Measurements from ENCODE around the gene PROSER3.

DNA sequence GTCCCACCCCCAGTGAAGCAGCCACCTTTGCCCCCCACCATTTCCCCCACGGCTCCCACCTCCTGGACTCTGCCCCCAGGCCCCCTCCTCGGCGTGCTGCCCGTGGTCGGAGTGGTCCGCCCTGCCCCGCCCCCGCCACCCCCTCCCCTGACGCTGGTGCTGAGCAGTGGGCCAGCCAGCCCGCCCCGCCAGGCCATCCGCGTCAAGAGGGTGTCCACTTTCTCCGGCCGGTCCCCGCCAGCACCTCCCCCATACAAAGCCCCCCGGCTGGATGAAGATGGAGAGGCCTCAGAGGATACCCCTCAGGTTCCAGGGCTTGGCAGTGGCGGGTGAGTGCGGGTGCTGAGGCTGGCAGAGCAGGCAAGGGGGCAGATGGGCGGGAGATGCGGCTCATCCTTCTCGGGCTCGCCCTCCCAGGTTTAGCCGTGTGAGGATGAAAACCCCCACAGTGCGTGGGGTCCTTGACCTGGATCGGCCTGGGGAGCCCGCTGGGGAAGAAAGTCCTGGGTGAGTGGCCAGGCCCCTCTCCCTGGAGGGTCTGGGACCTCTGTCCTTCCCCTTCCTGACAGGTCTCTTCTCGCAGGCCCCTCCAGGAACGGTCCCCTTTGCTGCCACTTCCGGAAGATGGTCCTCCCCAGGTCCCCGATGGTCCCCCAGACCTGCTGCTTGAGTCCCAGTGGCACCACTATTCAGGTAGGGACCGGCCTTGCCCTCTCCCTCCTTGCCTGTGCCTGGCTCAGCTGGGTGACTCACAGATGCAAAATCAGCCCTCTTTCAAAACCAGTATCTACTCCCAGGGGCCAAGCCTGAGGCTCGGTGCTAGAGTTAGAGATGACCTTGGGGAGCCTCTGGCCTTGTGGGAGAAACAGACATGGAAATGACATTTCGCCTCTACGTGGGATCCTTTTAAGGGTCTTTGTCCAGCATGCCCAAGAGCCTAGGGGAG, 24.5 kb upstream of the PROSER3 start:
- TF ChIP-seq, protein P1, sequence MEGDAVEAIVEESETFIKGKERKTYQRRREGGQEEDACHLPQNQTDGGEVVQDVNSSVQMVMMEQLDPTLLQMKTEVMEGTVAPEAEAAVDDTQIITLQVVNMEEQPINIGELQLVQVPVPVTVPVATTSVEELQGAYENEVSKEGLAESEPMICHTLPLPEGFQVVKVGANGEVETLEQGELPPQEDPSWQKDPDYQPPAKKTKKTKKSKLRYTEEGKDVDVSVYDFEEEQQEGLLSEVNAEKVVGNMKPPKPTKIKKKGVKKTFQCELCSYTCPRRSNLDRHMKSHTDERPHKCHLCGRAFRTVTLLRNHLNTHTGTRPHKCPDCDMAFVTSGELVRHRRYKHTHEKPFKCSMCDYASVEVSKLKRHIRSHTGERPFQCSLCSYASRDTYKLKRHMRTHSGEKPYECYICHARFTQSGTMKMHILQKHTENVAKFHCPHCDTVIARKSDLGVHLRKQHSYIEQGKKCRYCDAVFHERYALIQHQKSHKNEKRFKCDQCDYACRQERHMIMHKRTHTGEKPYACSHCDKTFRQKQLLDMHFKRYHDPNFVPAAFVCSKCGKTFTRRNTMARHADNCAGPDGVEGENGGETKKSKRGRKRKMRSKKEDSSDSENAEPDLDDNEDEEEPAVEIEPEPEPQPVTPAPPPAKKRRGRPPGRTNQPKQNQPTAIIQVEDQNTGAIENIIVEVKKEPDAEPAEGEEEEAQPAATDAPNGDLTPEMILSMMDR (IDR thresholded peaks at IDR 0.05): no peak
- no peak for TF ChIP-seq POLR2A (IDR thresholded peaks at IDR 0.05)

Measured in uterus (tissue), 2 donors.